GM21786 (cell line): ENCODE measurements around the gene KAT6B.
"Not testable (repeated sequence)": the region's sequence is repeated elsewhere in the genome, so short reads cannot be mapped to it uniquely, and the experiment has no call there.

Source experiments
- ATAC-seq: cut with Tn5 transposase; IDR thresholded peaks from one replicate; pipeline ENCODE4 v1.9.1; 2021; ENCODE audit not compliant: unreplicated experiment

Gene KAT6B

GRCh38 chr10:74856940-74857339 lies 30.5 kb downstream of the KAT6B start:
- ATAC-seq = no peak

- no peak for ATAC-seq
Measured at GRCh38 chr10:74857586-74857985, 31.2 kb downstream of the KAT6B start.

GRCh38 chr10:74859546-74859945 lies 33.1 kb downstream of the KAT6B start:
- no peak for ATAC-seq

GRCh38 chr10:74862625-74863024 lies 36.2 kb downstream of the KAT6B start:
- no peak for ATAC-seq

GRCh38 chr10:74863551-74863950 lies 37.2 kb downstream of the KAT6B start:
- ATAC-seq = no peak

- ATAC-seq = no peak
Measured at GRCh38 chr10:74867351-74867750, 41.0 kb downstream of the KAT6B start.

GRCh38 chr10:74868392-74868977 lies 42.1 kb downstream of the KAT6B start:
- ATAC-seq = no peak

- no peak for ATAC-seq
Measured at GRCh38 chr10:74869635-74870034, 43.2 kb downstream of the KAT6B start.

GRCh38 chr10:74870191-74870590 lies 43.8 kb downstream of the KAT6B start:
- ATAC-seq = no peak

- peak; percentile 96 for ATAC-seq
Measured at GRCh38 chr10:74871595-74872382, 45.4 kb downstream of the KAT6B start.

- no peak for ATAC-seq
Measured at GRCh38 chr10:74873803-74874454, 47.5 kb downstream of the KAT6B start.

- no peak for ATAC-seq
Measured at GRCh38 chr10:74874649-74875048, 48.2 kb downstream of the KAT6B start.

GRCh38 chr10:74875068-74875467 lies 48.7 kb downstream of the KAT6B start:
- no peak for ATAC-seq

GRCh38 chr10:74875966-74876365 lies 49.6 kb downstream of the KAT6B start:
- no peak for ATAC-seq

GRCh38 chr10:74877054-74877453 lies 50.7 kb downstream of the KAT6B start:
- ATAC-seq = not testable (repeated sequence)

GRCh38 chr10:74877898-74878297 lies 51.5 kb downstream of the KAT6B start:
- no peak for ATAC-seq

GRCh38 chr10:74880041-74880440 lies 53.6 kb downstream of the KAT6B start:
- no peak for ATAC-seq

GRCh38 chr10:74881253-74881884 lies 55.0 kb downstream of the KAT6B start:
- no peak for ATAC-seq

- ATAC-seq = no peak
Measured at GRCh38 chr10:74882427-74882826, 56.0 kb downstream of the KAT6B start.

- no peak for ATAC-seq
Measured at GRCh38 chr10:74882831-74883230, 56.4 kb downstream of the KAT6B start.

- ATAC-seq = no peak
Measured at GRCh38 chr10:74883428-74883827, 57.0 kb downstream of the KAT6B start.
